ENCODE results near the gene USE1.

Gene USE1

GRCh38 chr19:17235971-17236777 lies 21.0 kb downstream of the USE1 start:
- no peak for DNase-seq (ENCODE audit: low read depth)

- DNase-seq (ENCODE audit: low read depth) = no peak
Observed at GRCh38 chr19:17236811-17237543, 21.8 kb downstream of the USE1 start.

GRCh38 chr19:17237747-17238706 lies 22.9 kb downstream of the USE1 start:
- DNase-seq (ENCODE audit: low read depth) = no peak

GRCh38 chr19:17240062-17240752 lies 25.1 kb downstream of the USE1 start:
- no peak for DNase-seq (ENCODE audit: low read depth)

GRCh38 chr19:17240826-17241399 lies 25.8 kb downstream of the USE1 start:
- no peak for DNase-seq (ENCODE audit: low read depth)

- no peak for DNase-seq (ENCODE audit: low read depth)
Observed at GRCh38 chr19:17242431-17243208, 27.5 kb downstream of the USE1 start.

GRCh38 chr19:17243211-17243829 lies 28.2 kb downstream of the USE1 start:
- no peak for DNase-seq (ENCODE audit: low read depth)

GRCh38 chr19:17243830-17244617 lies 28.9 kb downstream of the USE1 start:
- DNase-seq (ENCODE audit: low read depth) = no peak

GRCh38 chr19:17244618-17245534 lies 29.7 kb downstream of the USE1 start:
- no peak for DNase-seq (ENCODE audit: low read depth)

- DNase-seq (ENCODE audit: low read depth) = no peak
Observed at GRCh38 chr19:17245535-17245984, 30.4 kb downstream of the USE1 start, which contains the start of gene NR2F6. Gene NR2F6, minus strand, starts transcription at chr19:17245919. Its CDS starts 699 bp downstream, at chr19:17245220.

- no peak for DNase-seq (ENCODE audit: low read depth)
Observed at GRCh38 chr19:17246681-17247425, 31.7 kb downstream of the USE1 start.

GRCh38 chr19:17248011-17248776 lies 33.0 kb downstream of the USE1 start:
- no peak for DNase-seq (ENCODE audit: low read depth)

- DNase-seq (ENCODE audit: low read depth) = no peak
Observed at GRCh38 chr19:17249887-17250548, 34.9 kb downstream of the USE1 start.

- DNase-seq (ENCODE audit: low read depth) = no peak
Observed at GRCh38 chr19:17254636-17255035, 39.5 kb downstream of the USE1 start.

- no peak for DNase-seq (ENCODE audit: low read depth)
Observed at GRCh38 chr19:17255150-17255621, 40.0 kb downstream of the USE1 start.

- DNase-seq (ENCODE audit: low read depth) = no peak
Observed at GRCh38 chr19:17256130-17256529, 41.0 kb downstream of the USE1 start.
